Prostate gland (tissue), 2 donors: Measurements from ENCODE around the gene NR2F1.

ENCODE experiments used
- POLR2AphosphoS5 ChIP-seq: sonication (generic); formaldehyde crosslinking; IDR thresholded peaks from one replicate; pipeline ENCODE4 v1.6.1; 2017; ENCODE audit warnings: antibody characterized with exemption
- TF ChIP-seq, protein P1 (sequence below), 4 experiments: fragments of 200-600 bp in 2 of 4; fragments of 450-650 bp in 2 of 4; sonication (generic) in 2 of 4; IDR thresholded peaks; 1 replicate in 3 of 4; 2 replicates in 1 of 4; pipeline ENCODE4 v1.5.1; 2016 to 2019; ENCODE audit warnings: antibody characterized with exemption in 4 of 4, mild to moderate bottlenecking in 2 of 4, moderate library complexity in 2 of 4

DNA sequence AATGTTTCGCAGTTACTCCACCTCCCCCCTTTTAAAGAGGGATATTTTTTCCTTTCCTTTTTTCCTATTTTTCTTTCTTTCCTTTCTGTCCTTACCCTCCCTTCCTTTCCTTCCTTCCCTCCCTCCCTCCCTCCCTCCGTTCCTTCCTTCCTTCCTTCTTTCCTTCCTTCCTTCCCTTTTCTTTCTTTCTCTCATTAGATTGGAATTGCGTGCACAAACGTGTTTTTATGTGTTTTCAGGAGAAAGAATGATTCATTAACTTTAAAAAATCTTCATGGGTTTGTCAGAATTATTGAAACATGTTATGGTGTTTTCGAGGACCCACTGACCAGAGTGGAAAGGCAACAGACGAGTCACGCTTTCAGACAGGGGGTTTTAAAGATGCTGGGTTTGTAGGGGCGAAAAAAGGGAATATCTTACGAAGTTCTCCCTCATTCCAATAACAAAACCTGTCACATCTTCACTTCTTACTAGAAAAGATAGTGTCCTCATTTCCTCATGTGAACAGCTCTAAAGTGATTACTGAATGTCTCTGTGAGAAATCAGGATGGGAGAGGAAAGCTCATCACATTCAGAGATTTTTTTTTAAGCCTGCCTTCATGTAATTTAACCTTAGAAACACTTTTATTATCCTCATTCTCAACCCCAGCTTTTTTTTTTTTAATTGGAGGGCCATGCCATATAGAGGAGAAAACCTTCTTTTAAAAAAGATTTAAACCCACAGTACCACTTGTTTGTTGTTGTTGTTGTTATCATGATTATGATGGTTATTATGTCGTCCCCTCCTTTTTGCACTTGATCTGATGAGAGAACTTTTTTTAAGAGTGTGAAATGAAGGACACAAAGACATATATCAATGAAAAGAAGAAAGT lies 21.9 kb downstream of the NR2F1 start:
- TF ChIP-seq, protein P1, sequence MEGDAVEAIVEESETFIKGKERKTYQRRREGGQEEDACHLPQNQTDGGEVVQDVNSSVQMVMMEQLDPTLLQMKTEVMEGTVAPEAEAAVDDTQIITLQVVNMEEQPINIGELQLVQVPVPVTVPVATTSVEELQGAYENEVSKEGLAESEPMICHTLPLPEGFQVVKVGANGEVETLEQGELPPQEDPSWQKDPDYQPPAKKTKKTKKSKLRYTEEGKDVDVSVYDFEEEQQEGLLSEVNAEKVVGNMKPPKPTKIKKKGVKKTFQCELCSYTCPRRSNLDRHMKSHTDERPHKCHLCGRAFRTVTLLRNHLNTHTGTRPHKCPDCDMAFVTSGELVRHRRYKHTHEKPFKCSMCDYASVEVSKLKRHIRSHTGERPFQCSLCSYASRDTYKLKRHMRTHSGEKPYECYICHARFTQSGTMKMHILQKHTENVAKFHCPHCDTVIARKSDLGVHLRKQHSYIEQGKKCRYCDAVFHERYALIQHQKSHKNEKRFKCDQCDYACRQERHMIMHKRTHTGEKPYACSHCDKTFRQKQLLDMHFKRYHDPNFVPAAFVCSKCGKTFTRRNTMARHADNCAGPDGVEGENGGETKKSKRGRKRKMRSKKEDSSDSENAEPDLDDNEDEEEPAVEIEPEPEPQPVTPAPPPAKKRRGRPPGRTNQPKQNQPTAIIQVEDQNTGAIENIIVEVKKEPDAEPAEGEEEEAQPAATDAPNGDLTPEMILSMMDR (IDR thresholded peaks at IDR 0.05), result no peak
- no peak for TF ChIP-seq POLR2AphosphoS5
